CD4-positive, alpha-beta T cell treated with Interleukin-12 subunit alpha and Interleukin-12 subunit beta, for 1 hour (primary cell): ENCODE results near the gene ZNF205.
"Not testable (repeated sequence)": the region's sequence is repeated elsewhere in the genome, so short reads cannot be mapped to it uniquely, and the experiment has no call there.

Experiments
- DNase-seq: peaks from one replicate; pipeline ENCODE4 v3.0.0-alpha.2; 2020

ZNF205 gene

DNA sequence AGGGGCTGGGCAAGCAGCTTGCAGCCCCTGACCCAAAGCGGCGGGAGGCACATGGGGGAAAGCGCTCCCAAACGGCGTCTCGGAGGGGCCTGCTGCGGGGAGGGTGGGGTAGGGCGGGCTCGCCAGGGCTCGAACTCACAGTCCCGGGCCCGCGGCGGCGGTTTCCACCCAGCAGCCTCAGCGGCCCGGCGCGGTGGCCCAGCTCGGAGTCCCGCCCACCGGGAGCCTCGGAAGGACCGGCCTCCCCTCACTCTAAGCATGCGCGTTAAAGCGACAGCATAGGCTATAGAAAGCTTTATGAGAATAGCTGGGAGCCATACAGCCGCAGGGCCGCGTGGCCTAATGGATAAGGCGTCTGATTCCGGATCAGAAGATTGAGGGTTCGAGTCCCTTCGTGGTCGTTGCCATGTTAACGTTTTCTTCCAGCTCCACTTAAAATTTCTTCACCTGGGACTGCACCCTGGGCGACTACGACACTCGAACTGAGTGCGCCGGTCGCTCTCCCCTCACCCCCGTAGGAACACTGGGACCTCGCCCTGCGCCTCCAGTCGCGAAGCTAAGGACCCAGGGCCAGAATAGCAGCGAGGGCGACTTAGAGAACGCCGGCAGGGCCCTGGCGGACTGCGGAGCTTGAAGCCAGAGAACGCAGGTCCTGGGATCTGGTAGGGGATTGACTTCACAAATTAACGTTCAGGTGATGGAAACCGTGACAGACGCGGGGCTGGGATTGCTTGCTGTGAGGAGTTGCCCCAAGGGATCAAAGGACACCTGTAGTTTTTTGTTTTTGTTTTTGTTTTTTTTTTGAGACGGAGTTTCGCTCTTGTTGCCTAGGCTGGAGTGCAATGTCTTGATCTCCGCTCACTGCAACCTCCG, 38.2 kb downstream of the ZNF205 start:
- DNase-seq = peak; percentile 98

DNA sequence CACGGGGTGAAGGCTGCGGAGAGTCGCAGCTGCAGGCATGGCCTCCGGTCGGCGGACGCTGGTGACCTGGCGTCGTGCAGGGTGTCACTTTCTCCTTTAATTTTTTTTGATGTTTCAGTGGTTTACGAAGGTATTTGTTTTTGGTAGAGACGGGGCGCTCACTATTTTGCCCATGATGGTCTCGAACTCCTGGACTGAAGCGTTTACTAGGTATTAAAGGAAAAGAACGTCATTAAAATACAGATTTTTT, 39.6 kb downstream of the ZNF205 start:
- peak; percentile 53 for DNase-seq

DNA sequence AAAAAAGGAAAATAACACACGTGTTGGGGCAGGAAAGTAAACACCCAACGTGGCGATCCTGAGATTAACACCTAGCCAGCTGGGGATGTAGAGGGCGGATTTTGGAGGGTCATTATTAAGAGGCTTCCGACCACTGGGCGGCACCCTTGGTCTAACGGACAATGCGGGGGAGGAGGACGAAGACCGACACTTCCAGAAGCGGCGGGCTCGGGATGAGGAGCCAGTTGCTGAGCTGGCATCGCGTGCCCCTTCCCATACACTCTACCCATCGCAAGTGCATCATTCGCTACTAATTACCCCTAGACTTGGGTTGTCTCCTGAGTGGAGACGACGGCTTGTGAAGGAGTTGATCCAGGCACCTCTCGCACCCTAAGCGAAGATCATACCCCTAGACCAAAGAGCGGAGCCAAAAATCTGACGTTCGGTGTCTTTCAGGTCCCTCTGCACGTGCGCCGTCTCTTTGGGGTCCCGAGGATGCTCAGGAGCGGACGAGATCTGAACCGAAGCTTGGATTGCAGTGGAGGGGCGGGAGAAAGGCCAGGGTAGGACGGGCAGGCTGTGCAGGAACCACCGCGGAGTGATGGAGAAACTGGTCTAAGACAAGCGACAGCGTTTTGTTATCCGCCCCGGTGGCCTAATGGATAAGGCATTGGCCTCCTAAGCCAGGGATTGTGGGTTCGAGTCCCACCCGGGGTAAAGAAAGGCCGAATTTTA, 40.0 kb downstream of the ZNF205 start:
- DNase-seq = peak; percentile 86

DNA sequence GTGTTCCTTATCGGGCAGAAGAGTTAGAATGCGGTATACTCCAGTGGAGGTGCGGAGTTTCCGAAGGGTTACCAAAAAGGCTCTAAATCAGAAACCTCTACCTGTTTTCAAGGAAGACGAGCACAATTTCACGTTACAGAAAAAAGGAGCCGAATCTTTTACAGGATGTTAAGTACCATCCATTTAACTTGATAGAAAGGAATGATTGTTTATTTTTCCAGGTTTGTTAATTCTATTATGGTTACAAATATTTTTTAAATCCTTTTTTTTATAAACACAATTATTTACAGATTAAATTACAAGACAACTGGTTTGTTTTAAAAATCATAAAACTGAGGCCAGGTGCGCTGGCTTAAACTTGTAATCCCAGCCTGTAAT, 40.6 kb downstream of the ZNF205 start:
- DNase-seq = no peak

DNA sequence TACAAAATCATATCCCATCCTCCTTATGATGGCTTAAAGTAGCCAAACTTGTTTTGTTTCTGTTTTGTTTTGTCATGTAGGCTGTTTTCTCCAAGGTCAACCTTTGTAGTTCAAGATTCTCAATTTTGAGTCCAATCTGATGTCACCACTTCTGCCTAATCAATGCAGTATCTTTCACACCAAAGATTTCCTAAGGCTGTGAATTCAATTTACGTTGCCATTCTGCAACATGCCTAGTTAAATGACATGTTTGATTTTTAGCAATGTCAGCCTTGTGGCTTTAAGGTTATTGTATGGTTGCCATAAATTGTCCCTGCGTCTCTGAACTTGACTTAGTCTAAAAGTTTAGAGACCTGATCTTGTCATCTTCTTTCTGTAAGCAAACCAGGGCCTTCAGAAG, 42.8 kb downstream of the ZNF205 start:
- DNase-seq = no peak

DNA sequence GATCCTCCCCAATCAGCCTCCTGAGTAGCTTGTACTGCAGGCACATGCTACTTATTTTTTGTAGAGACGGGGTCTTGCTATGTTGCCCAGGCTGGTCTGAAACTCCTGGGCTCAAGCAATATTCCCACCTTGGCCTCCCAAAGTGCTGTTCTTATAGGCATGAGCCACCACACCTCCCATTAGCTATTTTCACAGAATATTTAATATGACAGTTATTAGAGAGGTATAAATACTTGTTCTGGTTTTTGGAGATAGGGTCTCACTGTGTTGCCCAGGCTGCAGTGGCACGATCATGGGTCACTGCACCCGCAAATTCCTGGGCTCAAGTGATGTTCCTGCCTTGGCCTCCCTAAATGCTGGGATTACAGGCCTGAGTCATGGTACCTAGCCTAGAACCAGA, 43.6 kb downstream of the ZNF205 start:
- DNase-seq = no peak

DNA sequence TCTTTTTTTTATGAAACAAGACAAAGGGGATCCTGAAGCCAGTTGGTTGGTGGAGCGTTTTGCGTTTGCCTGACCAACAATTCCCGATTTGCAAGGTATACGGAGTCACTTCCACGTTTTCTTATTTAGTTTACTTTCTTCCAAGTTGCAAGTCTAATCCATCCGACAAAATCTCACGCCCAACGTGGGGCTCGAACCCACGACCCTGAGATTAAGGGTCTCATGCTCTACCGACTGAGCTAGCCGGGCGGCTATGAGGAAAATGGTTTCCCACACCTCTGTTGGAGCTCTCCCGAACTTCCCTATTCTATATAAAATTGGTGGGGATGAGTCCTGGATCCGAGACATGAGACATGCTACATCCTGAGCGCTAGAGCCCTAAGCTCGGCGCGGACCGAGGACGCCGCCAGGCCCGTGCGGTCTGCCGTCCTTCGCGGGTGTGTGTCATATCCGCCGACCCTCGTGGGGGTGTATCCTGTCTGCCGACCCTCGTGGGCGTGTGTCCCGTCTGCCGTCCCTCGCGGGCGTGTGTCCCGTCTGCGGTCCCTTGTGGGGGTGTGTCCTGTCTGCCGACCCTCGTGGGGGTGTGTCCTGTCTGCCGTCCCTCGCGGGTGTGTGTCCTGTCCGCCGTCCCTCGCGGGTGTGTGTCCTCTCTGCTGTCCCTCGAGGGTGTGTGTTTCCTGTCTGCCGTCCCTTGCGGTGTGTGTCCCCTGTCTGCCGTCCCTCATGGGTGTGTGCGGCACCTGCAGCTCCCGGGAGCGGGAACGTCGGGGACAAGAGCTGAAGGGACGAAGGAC, 45.0 kb downstream of the ZNF205 start:
- DNase-seq = peak; percentile 72

DNA sequence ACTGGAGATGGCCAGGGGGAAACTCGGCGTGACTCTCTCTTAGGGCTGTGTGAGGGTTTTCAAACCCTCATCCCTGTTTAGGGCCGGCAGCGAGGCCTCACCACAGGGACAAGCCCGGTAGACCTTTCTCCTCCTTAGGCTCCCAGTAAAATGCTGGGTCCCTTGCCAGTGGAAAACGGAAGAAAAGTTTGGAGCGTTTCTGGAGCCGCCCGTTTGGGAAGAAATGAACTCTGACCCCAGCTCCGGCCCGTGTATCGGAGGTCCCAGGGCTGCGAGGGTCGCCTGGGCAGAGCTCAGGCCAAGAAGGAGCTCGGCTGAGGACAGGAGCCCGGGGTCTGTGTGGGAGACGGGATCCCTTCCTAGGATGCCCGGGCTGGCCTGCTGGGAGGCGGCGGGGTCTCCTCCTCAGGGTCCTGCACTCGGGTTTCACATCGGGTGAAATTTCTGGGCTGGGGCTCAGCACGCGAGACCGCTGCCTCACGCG, 45.7 kb downstream of the ZNF205 start:
- DNase-seq = no peak

DNA sequence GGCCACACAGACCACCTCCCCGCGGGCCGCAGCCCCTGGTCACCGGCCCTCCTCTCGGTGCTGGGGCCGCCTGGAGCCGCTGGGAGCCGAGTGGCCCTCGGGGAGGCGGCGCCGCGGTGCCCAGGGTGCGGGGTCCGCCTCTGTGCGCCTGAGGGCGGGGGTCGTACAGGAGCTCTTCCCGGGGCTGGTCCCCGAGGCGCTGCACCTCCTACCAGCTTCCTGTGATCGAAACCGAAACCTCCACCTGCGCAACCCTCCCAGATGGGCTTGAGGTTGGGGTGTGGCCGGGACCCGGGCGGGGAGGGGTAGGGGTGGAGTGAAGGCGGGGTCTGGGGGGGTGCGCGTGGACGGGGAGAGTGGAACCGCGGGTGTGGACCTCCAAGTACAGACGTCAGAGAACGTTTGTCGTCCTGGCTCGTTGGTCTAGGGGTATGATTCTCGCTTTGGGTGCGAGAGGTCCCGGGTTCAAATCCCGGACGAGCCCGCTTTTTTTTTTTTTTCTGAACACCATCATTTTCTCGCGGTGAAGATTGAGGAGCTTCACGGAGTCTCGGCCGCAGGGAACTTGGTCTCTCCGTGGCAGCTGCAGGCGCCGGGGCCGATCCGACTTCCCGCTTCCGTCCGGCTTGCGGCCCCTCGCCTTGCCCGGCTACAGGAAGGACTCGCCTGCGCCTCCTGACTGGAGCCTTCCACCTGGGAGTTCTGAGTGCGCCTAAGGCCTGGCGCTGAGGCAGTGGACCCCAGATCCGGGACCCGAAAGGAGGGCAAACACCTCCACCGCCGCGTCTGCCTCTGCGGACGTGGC, 46.3 kb downstream of the ZNF205 start:
- peak; percentile 96 for DNase-seq

DNA sequence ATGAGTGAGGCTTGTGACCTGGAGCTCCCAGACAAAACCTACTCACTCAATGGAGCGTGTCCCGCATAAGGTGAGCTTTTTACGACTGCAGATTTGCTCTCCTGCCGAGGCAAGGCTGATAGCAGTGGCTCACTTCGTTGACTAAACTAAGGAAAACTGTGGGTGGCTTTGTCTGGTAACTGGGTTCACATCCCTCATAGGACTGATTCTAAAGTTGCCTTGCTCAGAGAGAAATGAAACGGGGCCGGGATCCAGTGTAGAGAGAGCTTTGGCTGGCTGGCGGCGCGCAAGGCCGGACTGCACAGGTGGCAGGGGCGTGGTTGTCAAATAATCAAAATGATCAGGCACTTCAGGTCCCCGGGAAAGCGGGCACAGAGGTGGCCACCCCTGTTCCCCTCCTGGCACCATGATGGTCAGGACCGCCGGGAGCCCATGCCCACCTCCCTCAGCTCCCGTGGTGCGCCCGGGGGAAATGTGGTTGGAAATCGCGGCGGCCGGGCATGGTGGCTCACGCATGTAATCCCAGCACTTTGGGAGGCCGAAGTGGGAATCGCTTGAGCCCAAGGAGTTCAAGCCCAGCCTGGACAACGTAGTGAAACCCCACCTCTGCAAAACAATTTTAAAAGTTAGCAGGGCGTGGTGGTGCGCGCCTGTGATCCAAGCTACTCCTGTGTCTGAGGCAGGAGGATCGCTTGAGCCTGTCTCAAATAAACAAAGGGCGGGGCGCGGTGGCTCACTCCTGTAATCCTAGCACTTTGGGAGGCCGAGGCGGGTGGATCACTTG, 49.0 kb downstream of the ZNF205 start:
- DNase-seq = no peak

DNA sequence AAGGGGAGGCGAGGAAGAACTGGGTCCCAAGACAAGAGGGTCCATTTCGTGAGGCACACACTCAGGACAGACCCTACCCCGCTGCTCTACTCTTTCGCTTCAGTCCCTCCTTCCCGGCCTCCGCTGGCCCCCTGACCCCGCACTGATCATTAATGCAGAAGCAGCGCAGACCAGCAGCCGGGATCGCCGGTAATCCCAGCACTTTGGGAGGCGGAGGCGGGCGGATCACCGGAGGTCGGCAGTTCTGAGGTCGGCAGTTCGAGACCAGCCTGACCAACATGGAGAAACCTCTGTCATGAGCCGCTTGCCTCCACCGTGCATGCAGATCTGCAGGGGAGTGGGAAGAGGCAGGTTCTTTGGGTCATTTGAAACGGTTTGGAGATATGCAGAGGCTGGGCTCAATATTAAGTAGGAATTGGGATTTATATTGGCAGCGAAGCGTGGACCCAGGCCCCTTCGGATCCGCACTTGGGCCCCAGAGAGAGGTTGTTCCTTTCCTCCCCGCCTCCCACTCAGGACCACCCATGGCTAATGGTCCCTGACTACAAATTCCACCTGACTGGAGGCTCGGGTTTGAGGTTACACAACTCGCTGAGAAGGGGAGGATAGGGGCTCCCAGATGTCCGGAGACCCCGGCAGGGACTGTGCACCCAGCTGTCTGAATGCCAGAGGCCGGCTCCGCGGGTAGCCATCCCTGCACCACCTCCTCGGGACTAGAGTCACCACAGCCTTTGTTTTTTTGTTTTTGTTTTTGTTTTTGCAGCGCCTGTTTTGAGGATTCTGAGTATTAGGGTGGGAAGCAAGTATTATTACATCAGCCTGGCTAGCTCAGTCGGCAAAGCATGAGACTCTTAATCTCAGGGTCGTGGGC, 52.0 kb downstream of the ZNF205 start:
- no peak for DNase-seq

DNA sequence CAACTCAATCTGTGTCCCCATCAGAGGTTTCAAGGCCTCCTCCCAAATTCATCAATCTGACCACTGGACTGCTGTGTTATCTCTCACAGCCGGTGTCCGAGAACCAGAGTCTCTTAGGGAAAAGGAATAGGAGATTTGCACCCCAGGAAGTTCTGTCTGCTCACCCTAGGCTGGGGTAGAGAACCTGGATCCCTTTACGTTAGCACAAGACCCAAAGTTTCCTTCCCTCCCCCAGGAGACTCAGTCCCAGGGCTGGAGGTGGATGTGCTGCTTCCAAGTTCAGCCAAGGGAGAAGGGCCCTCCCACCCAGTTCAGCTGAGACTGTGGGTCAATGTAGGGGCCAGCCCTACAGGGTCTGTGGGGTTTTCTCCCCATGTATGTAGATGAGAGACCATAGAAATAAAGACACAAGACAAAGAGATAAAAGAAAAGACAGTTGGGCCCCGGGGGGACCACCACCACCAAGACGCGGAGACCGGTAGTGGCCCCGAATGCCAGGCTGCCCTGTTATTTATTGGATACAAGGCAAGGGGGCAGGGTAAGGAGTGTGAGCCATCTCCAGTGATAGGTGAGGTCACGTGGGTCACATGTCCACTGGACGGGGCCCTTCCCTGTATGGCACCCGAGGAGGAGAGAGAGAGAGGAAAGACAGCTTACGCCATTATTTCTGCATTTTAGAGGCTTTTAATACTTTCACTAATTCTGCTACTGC, 52.9 kb downstream of the ZNF205 start:
- DNase-seq = no peak

DNA sequence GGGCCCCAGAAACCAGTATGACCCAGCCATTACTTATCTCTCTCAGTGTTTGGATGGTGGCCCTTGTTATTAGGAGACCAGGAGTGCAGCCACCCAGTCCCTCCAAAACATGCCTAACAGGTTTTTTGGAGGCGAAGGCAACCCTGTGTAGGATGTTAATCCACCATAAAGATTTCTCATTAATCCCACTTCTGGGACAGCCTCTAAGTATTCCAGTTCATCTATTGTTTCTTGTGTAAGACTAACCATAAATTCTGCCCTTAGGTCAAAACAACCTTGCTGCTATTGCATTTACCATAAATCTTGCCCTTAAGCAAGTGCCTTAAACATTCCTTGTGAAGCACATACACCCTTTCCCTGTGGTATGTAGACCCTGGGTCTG, 54.1 kb downstream of the ZNF205 start:
- DNase-seq = no peak

DNA sequence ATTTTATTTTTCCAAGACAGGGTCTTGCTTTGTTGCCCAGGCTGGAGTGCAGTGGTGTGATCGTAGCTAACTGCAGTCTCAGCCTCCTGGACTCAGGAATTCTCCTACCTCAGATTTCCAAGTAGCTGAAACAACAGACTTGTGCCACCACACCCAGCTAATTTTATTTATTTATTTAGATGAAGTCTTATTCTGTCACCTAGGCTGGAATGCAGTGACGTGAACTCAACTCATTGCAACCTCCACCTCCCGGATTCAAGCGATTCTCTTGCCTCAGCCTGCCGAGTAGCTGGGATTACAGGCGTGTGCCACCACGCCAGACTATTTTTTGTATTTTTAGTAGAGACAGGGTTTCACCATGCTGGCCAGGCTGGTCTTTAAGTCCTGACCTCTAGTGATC, 56.3 kb downstream of the ZNF205 start:
- not testable (repeated sequence) for DNase-seq
